A549 (cell line): ENCODE results near the gene MDFIC.

Source experiments
- BHLHE40 ChIP-seq: IDR thresholded peaks from 2 replicates; pipeline ENCODE4 v1.6.1; 2012; ENCODE audit warnings: low read depth, low read length, inconsistent platforms
- CHD2 ChIP-seq: fragments of 150-350 bp; IDR thresholded peaks from 2 replicates; pipeline ENCODE4 v1.6.1; 2014; ENCODE audit warnings: low read length; ENCODE audit not compliant: partially characterized antibody
- CTCF ChIP-seq: fragments of >200 bp; sonication (Bioruptor Twin); formaldehyde crosslinking; IDR thresholded peaks from 3 replicates; pipeline ENCODE4 v1.5.1; 2016
- EP300 ChIP-seq, 2 experiments: fragments of >200 bp; sonication (Bioruptor Twin); formaldehyde crosslinking; IDR thresholded peaks; 2 replicates in 1 of 2; 3 replicates in 1 of 2; pipeline ENCODE4 v1.6.1; 2016 to 2017
- JUN ChIP-seq, 2 experiments: fragments of >200 bp; sonication (Bioruptor Twin); formaldehyde crosslinking; IDR thresholded peaks; 2 replicates in 1 of 2; 3 replicates in 1 of 2; pipeline ENCODE4 v1.6.1; 2016 to 2017
- MAFK ChIP-seq: fragments of 450-650 bp; IDR thresholded peaks from 2 replicates; pipeline ENCODE4 v1.6.1; 2014; ENCODE audit not compliant: partially characterized antibody
- POLR2A ChIP-seq: IDR thresholded peaks from 2 replicates; pipeline ENCODE4 v1.6.1; 2012; ENCODE audit warnings: mild to moderate bottlenecking, low read length
- RAD21 ChIP-seq, 2 experiments: fragments of >200 bp in 1 of 2; sonication (Bioruptor Twin) in 1 of 2; formaldehyde crosslinking in 1 of 2; IDR thresholded peaks in 1 of 2; conservative IDR thresholded peaks in 1 of 2; 2 replicates in 1 of 2; 3 replicates in 1 of 2; pipeline ENCODE4 v1.6.1; 2012 to 2018; ENCODE audit warnings: inconsistent platforms in 1 of 2
- RNF2 ChIP-seq: fragments of 200-600 bp; sonication (generic); IDR thresholded peaks from 2 replicates; pipeline ENCODE4 v1.6.1; 2016; ENCODE audit warnings: low read depth, mild to moderate bottlenecking, antibody characterized with exemption, moderate library complexity, borderline replicate concordance
- SMC3 ChIP-seq: fragments of >200 bp; sonication (Bioruptor Twin); formaldehyde crosslinking; IDR thresholded peaks from 3 replicates; pipeline ENCODE4 v1.6.1; 2018; ENCODE audit warnings: inconsistent platforms
- SREBF2 ChIP-seq: fragments of 450-650 bp; IDR thresholded peaks from 2 replicates; pipeline ENCODE4 v1.6.1; 2014; ENCODE audit warnings: mild to moderate bottlenecking, moderate library complexity

DNA sequence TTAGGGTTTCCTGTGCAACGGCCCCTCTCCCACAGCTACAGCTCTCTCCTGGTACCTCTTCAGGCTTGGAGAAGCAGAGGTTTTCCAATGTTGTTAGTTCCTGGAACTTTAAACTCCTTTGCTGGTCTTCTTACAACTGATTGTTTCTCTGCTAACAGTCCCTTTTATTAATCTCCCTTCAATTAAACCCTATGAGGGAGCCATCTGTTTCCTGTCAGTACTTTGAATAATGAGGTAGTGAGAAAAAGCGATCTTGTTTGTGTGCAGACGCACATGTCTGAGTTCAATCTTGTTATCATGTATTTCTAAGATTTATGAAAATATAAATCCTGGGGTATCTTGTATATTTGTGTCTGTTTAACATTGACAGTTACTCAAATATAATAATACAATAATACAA is 102.4 kb downstream of the MDFIC start:
- TF ChIP-seq RNF2 (no peak), CTCF (no peak), EP300 (IDR thresholded peaks at IDR 0.05) (no peak), SREBF2 (no peak), POLR2A (no peak), RAD21 (conservative IDR thresholded peaks at IDR 0.05 in 1 of 2, IDR thresholded peaks at IDR 0.05 in 1 of 2) (no peak), MAFK (no peak), CHD2 (no peak), SMC3 (no peak), JUN (IDR thresholded peaks at IDR 0.05) (no peak), BHLHE40 (no peak)
